Measurements from ENCODE around the gene LETM1. TPM values are rescaled to one million over a fixed set of nuclear protein-coding genes. Genes with fewer than 3 reads are reported as not detected.

The LETM1 gene
- total RNA-seq, 1 experiment from 2014 or later = 102 TPM

DNA sequence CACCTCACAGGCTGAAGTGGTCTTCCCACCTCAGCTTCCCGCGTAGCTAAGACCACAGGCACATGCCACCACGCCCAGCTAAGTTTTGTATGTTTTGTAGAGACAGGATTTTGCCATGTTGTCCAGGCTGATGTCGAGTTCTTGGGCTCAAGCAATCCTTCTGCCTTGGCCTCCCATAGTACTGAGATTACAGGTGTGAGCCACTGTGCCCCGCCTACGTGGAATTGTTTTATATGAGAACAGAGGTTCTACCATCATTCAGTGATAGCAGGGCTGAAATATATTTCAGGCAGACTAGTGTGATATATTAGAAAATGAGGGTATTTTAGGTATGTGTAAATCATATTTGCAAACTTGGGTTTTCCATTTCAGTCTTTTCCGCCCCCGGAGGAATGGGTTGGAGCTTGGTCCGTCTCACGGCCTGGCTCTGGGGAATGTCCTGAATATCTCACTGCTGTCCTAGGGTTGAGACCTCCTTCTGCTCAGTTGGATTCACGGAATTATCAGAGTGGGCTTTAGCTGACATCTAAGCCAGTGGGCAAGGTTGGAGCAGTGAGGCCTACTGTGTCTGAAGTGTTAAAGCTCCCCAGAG is 35.1 kb upstream of the LETM1 start:
- BruUV-seq (replicated peaks) = no TSS peak
- intact Hi-C loops (cut with micrococcal nuclease; ENCODE audit: unreplicated experiment) = no loop called here

GRCh38 chr4:1887052-1887451 is 31.1 kb upstream of the LETM1 start:
- Histone ChIP-seq H3K27ac (ENCODE audit: low read depth, low read length, poor library complexity, severe bottlenecking) (no peak overlapping the region), H3K9me3 (ENCODE audit: low read depth, low read length, poor library complexity, severe bottlenecking) (no peaks in the 10 kb centered on the region), H3K4me1 (ENCODE audit: insufficient read depth, low read length, poor library complexity, severe bottlenecking) (no peaks in the 10 kb centered on the region), H3K4me3 (ENCODE audit: low read depth, low read length, poor library complexity, severe bottlenecking) (no peak overlapping the region), H3K36me3 (ENCODE audit: insufficient read depth, low read length, poor library complexity, severe bottlenecking) (no peaks in the 10 kb centered on the region), H3K27me3 (replicated peaks; ENCODE audit: insufficient read depth, low read depth, low read length, poor library complexity) (no peaks in the 10 kb centered on the region)
- intact Hi-C loops (cut with micrococcal nuclease; ENCODE audit: unreplicated experiment) = no loop called here
- CTCF ChIA-PET = no interaction called here
- DNase-seq (ENCODE audit: low spot score) = no peak
- POLR2A ChIA-PET (ENCODE audit: low non-redundant PET) = no interaction called here
- no peak for TF ChIP-seq EZH2 (IDR thresholded peaks at IDR 0.05; ENCODE audit: borderline replicate concordance, low read depth, low read length, poor library complexity, severe bottlenecking)
- TF ChIP-seq CTCF (conservative IDR thresholded peaks at IDR 0.05; ENCODE audit: low read depth, low read length) = no peak
- no TSS peak for BruUV-seq (replicated peaks)

More for the DNA sequence above, 35.1 kb upstream of the LETM1 start:
- DNase-seq (ENCODE audit: low spot score) = no peak
- peaks cover 16% of the 10 kb centered on the region for H3K36me3 ChIP-seq (ENCODE audit: insufficient read depth, low read length, poor library complexity, severe bottlenecking)
- H3K9me3 ChIP-seq (ENCODE audit: low read depth, low read length, poor library complexity, severe bottlenecking) = no peaks in the 10 kb centered on the region
- POLR2A ChIA-PET (ENCODE audit: low non-redundant PET) = no interaction called here
- CTCF ChIA-PET = no interaction called here
- no peaks in the 10 kb centered on the region for H3K27me3 ChIP-seq (replicated peaks; ENCODE audit: insufficient read depth, low read depth, low read length, poor library complexity)
- no peaks in the 10 kb centered on the region for H3K4me1 ChIP-seq (ENCODE audit: insufficient read depth, low read length, poor library complexity, severe bottlenecking)
- no peak overlapping the region for H3K27ac ChIP-seq (ENCODE audit: low read depth, low read length, poor library complexity, severe bottlenecking)
- no peak overlapping the region for H3K4me3 ChIP-seq (ENCODE audit: low read depth, low read length, poor library complexity, severe bottlenecking)
- no peak for TF ChIP-seq EZH2 (IDR thresholded peaks at IDR 0.05; ENCODE audit: borderline replicate concordance, low read depth, low read length, poor library complexity, severe bottlenecking)
- TF ChIP-seq CTCF (conservative IDR thresholded peaks at IDR 0.05; ENCODE audit: low read depth, low read length) = no peak

- H3K36me3 ChIP-seq (ENCODE audit: insufficient read depth, low read length, poor library complexity, severe bottlenecking) = no peaks in the 10 kb centered on the region
- TF ChIP-seq EZH2 (IDR thresholded peaks at IDR 0.05; ENCODE audit: borderline replicate concordance, low read depth, low read length, poor library complexity, severe bottlenecking) = no peak
- no peak for TF ChIP-seq CTCF (conservative IDR thresholded peaks at IDR 0.05; ENCODE audit: low read depth, low read length)
- H3K4me3 ChIP-seq (ENCODE audit: low read depth, low read length, poor library complexity, severe bottlenecking) = no peak overlapping the region
- ChIA-PET CTCF (no interaction called here), POLR2A (ENCODE audit: low non-redundant PET) (no interaction called here)
- BruUV-seq (replicated peaks) = no TSS peak
- no peak for DNase-seq (ENCODE audit: low spot score)
- no peaks in the 10 kb centered on the region for H3K4me1 ChIP-seq (ENCODE audit: insufficient read depth, low read length, poor library complexity, severe bottlenecking)
- H3K9me3 ChIP-seq (ENCODE audit: low read depth, low read length, poor library complexity, severe bottlenecking) = no peaks in the 10 kb centered on the region
- H3K27ac ChIP-seq (ENCODE audit: low read depth, low read length, poor library complexity, severe bottlenecking) = no peak overlapping the region
- no peaks in the 10 kb centered on the region for H3K27me3 ChIP-seq (replicated peaks; ENCODE audit: insufficient read depth, low read depth, low read length, poor library complexity)
- intact Hi-C loops (cut with micrococcal nuclease; ENCODE audit: unreplicated experiment) = no loop called here
Measured at GRCh38 chr4:1885414-1885813, 29.5 kb upstream of the LETM1 start.

Measured in A673 (cell line).